Neural progenitor cell (in vitro differentiated cells): Measurements from ENCODE around the gene MEGF10.

Source experiments
- CTCF ChIP-seq: fragments of 200-600 bp; sonication (generic); IDR thresholded peaks from 2 replicates; pipeline ENCODE4 v1.5.1; 2017; ENCODE audit warnings: antibody characterized with exemption, mild to moderate bottlenecking
- EZH2 ChIP-seq: fragments of 200-600 bp; sonication (generic); IDR thresholded peaks from 2 replicates; pipeline ENCODE4 v1.6.1; 2017; ENCODE audit warnings: antibody characterized with exemption, mild to moderate bottlenecking, moderate library complexity
- EZH2phosphoT487 ChIP-seq: fragments of 200-600 bp; sonication (generic); IDR thresholded peaks from 2 replicates; pipeline ENCODE4 v1.6.1; 2017; ENCODE audit warnings: antibody characterized with exemption

GRCh38 chr5:127299678-127300077 lies 9.1 kb downstream of the MEGF10 start:
- TF ChIP-seq CTCF, result peak; percentile 29
- no peak for TF ChIP-seq EZH2phosphoT487
- no peak for TF ChIP-seq EZH2
